Right lobe of liver (tissue), 6 donors: ENCODE data around the gene LRRC42. TPM values are rescaled to one million over a fixed set of nuclear protein-coding genes. Genes with fewer than 3 reads are reported as not detected.
A peak's percentile ranks its signal among the peaks of the same experiment; 100 is the strongest.

Source experiments
- ATAC-seq, 4 donors: fragments of 200-7000 bp; cut with Tn5 transposase; one replicate each; pipeline ENCODE4 v1.9.1; 2020; ENCODE audit warnings: mild to moderate bottlenecking in 4 of 4, moderate library complexity in 4 of 4
- DNase-seq, 3 donors: peaks; one replicate each; pipeline ENCODE4 v3.0.0-alpha.2; 2020
- H3K27ac ChIP-seq, 3 donors: fragments of 200-600 bp; one replicate each; pipeline ENCODE4 v1.8.0; 2022
- H3K27me3 ChIP-seq, 2 donors: fragments of 200-600 bp; one replicate each; pipeline ENCODE4 v1.8.0; 2022
- H3K36me3 ChIP-seq, 4 donors: fragments of 200-600 bp; sonication (generic) in 1 of 4; one replicate each; pipeline versions ENCODE4 v1.5.1 to v1.8.0; 2017 to 2022; ENCODE audit warnings: control low read depth in 1 of 4
- H3K4me1 ChIP-seq, 4 donors: fragments of 200-600 bp; sonication (generic) in 1 of 4; one replicate each; pipeline versions ENCODE4 v1.5.1 to v1.8.0; 2017 to 2022; ENCODE audit warnings: control low read depth in 1 of 4
- H3K4me3 ChIP-seq, 3 donors: fragments of 200-600 bp; one replicate each; pipeline ENCODE4 v1.8.0; 2022
- H3K9me3 ChIP-seq, 4 donors: fragments of 200-600 bp; sonication (generic) in 1 of 4; one replicate each; pipeline versions ENCODE4 v1.5.1 to v1.8.0; 2017 to 2022; ENCODE audit warnings: control low read depth in 1 of 4
- CTCF ChIP-seq, 4 donors: fragments of 200-600 bp in 3 of 4; fragments of 450-650 bp in 1 of 4; IDR thresholded peaks; one replicate each; pipeline versions ENCODE4 v1.5.1 to v1.8.0; 2016 to 2022; ENCODE audit warnings: antibody characterized with exemption in 4 of 4, mild to moderate bottlenecking in 2 of 4
- POLR2A ChIP-seq: fragments of 450-650 bp; IDR thresholded peaks from one replicate; pipeline ENCODE4 v1.6.1; 2017; ENCODE audit warnings: antibody characterized with exemption, mild to moderate bottlenecking
- WGBS: methylation state at CpG from one replicate; pipeline ENCODE4 v1.1.6; 2018; ENCODE audit warnings: low coverage, low lambda C conversion rate; ENCODE audit not compliant: insufficient coverage; ENCODE audit errors: missing lambda C conversion rate; 5-methylcytosine and 5-hydroxymethylcytosine counted together
- intact Hi-C, 2 donors: fragments of 100-400 bp; cut with DNase I; formaldehyde crosslinking; loops; one replicate each; pipeline versions ENCODE4 v1.11.2 to v1.14.1; 2022
- total RNA-seq, 6 experiments: library from RNA; depleted of rRNA in 2 of 6; stranded (reverse); fragments of >200 nt in 2 of 6; fragmentation: NEBNext Ultra II Directional in 3 of 6; extraction: Animal tissue kit (Norgen Biotek cat#: 25700) in 3 of 6; gene quantifications; one replicate each; pipeline versions ENCODE4 v1.1.0 to v1.2.4, GENCODE V29; 2016 to 2023
- donor health status: DM: no; HTN: yes; CAD: no.
- donor health status: DM: no; HTN: no; CAD: no.
- donor health status: DM: no; HTN: no; CAD: no.
- donor health status: DM: no; HTN: yes; CAD: no.
- donor health status: DM: no; HTN: yes; CAD: no.

Gene LRRC42
- total RNA-seq, 6 experiments from 2014 or later, result 9.7 to 19.9 (median 14.8) TPM

GRCh38 chr1:53962395-53962794 lies 16.2 kb downstream of the LRRC42 start:
- peaks cover 0 to 31% (median 6%) of the 10 kb centered on the region in 4 donors for H3K36me3 ChIP-seq
- no peak overlapping the region for H3K4me3 ChIP-seq
- H3K9me3 ChIP-seq, result no peaks in the 10 kb centered on the region
- H3K27ac ChIP-seq, result no peak overlapping the region
- no peak for DNase-seq
- H3K4me1 ChIP-seq, result peaks cover 0 to 29% (median 8%) of the 10 kb centered on the region in 4 donors
- H3K27me3 ChIP-seq, result no peaks in the 10 kb centered on the region
- 96% methylated on average over 4 of the region's 4 CpGs for WGBS
- intact Hi-C loops, result no loop called here
- no peak for ATAC-seq
- TF ChIP-seq POLR2A, result no peak
- no peak for TF ChIP-seq CTCF (IDR thresholded peaks at IDR 0.05)

DNA sequence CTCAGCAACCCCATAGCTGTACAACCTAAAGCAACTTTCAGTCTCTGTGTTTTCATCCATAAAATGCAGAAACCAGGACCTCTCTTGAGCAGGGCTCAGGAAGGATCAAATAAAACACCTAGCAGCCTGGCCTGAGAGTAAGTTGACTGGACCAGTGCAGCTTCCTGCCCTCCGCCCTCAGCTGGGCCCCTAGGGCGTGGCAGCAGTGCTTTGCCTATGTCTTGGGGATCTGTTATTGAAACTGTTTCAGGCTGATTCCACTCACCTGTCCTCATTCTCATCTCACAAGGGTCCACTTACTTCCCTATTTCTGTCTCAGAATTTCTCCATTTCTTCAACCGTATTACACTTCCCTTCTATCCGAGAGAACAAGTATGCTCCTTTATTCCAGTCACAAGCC lies 17.3 kb downstream of the LRRC42 start:
- ATAC-seq (no peak), DNase-seq (no peak)
- TF ChIP-seq CTCF (IDR thresholded peaks at IDR 0.05), result no peak
- no peak for TF ChIP-seq POLR2A
- Histone ChIP-seq H3K9me3 (no peaks in the 10 kb centered on the region), H3K36me3 (peaks cover 0 to 31% (median 6%) of the 10 kb centered on the region in 4 donors), H3K4me1 (peaks cover 0 to 40% (median 13%) of the 10 kb centered on the region in 4 donors), H3K4me3 (no peak overlapping the region), H3K27me3 (no peaks in the 10 kb centered on the region), H3K27ac (no peak overlapping the region)
- intact Hi-C loops, result no loop called here
- 90% methylated on average over 2 of the region's 4 CpGs for WGBS

DNA sequence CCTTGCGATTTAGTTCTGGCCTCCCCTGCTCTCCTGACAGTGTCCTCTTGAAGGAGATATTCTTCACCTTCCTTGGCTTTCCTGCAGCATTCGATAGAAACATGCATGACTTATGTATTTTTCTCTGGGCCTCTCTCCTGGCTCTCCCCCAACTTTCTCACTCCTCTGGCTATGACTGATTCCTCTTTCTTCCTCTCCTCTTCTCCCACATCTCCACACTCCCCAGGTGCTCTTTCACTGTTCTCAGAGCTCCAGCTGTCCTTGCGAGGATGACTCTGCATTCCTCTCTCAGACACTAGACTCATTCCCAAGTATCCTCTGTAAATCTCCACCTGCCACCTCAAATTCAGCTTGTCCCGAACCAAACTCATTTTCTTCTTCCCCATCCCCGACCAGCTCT lies 18.0 kb downstream of the LRRC42 start:
- Histone ChIP-seq H3K27me3 (no peaks in the 10 kb centered on the region), H3K9me3 (no peaks in the 10 kb centered on the region), H3K36me3 (peaks cover 0 to 31% (median 6%) of the 10 kb centered on the region in 4 donors), H3K27ac (no peak overlapping the region), H3K4me1 (peaks cover 0 to 41% (median 13%) of the 10 kb centered on the region in 4 donors), H3K4me3 (no peak overlapping the region)
- 86% methylated on average over 5 of the region's 5 CpGs for WGBS
- DNase-seq (no peak), ATAC-seq (no peak)
- no peak for TF ChIP-seq CTCF (IDR thresholded peaks at IDR 0.05)
- intact Hi-C loops, result no loop called here

GRCh38 chr1:53966794-53967193 lies 20.6 kb downstream of the LRRC42 start:
- TF ChIP-seq CTCF (IDR thresholded peaks at IDR 0.05), result no peak
- no peak for TF ChIP-seq POLR2A
- intact Hi-C loops, result no loop called here
- Histone ChIP-seq H3K27ac (peak overlapping the region in 2 of 3 donors; percentile 16 to 61), H3K4me1 (peaks cover 0 to 26% (median 13%) of the 10 kb centered on the region in 4 donors), H3K27me3 (no peaks in the 10 kb centered on the region), H3K9me3 (no peaks in the 10 kb centered on the region), H3K36me3 (peaks cover 0 to 15% (median 3%) of the 10 kb centered on the region in 4 donors), H3K4me3 (no peak overlapping the region)
- peak; percentile 83 to 90 (median 88) for ATAC-seq
- WGBS, result 34% methylated on average over 3 of the region's 3 CpGs
- peak; percentile 58 to 68 (median 68) for DNase-seq
